OCI-LY7 (cell line): ENCODE results near the gene ARID5B.

Experiments used
- EZH2phosphoT487 ChIP-seq: fragments of 200-600 bp; sonication (generic); IDR thresholded peaks from 2 replicates; pipeline ENCODE4 v1.6.1; 2018; ENCODE audit warnings: low read depth, borderline replicate concordance, mild to moderate bottlenecking, mixed run types, antibody characterized with exemption, low read length, moderate library complexity, mixed read lengths
- TF ChIP-seq, protein P1 (sequence below): fragments of 200-600 bp; sonication (generic); conservative IDR thresholded peaks from 2 replicates; pipeline ENCODE4 v1.5.1; 2014; ENCODE audit warnings: mild to moderate bottlenecking, antibody characterized with exemption, low read length, moderate library complexity, mixed read lengths

DNA sequence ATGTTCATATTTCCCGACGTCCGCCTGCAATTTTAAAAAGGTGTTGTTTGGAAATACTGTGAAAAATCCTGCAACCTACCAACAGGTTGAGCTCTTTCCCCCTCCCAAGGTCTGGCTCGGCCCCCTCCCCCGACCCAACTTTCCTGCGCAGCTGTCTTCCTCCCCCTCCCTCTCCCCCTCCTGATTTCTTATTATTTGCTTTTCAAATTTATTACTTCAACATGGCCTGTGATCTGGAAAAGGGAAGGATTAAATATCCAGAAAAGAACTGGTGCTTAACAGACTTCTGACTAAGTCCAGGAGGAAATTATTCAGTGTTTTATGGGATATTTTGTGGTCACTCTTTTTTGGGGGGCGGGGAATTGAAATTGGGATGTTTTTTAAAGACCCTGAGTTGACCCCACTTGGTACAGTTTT is 2.4 kb downstream of the ARID5B start:
- TF ChIP-seq, protein P1, sequence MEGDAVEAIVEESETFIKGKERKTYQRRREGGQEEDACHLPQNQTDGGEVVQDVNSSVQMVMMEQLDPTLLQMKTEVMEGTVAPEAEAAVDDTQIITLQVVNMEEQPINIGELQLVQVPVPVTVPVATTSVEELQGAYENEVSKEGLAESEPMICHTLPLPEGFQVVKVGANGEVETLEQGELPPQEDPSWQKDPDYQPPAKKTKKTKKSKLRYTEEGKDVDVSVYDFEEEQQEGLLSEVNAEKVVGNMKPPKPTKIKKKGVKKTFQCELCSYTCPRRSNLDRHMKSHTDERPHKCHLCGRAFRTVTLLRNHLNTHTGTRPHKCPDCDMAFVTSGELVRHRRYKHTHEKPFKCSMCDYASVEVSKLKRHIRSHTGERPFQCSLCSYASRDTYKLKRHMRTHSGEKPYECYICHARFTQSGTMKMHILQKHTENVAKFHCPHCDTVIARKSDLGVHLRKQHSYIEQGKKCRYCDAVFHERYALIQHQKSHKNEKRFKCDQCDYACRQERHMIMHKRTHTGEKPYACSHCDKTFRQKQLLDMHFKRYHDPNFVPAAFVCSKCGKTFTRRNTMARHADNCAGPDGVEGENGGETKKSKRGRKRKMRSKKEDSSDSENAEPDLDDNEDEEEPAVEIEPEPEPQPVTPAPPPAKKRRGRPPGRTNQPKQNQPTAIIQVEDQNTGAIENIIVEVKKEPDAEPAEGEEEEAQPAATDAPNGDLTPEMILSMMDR, result no peak
- TF ChIP-seq EZH2phosphoT487, result no peak
